H1 (cell line): Measurements from ENCODE around the gene KCNIP2. TPM values are rescaled to one million over a fixed set of nuclear protein-coding genes. Genes with fewer than 3 reads are reported as not detected.

Experiments
- CTCF ChIA-PET: fragments of 300-600 bp; sonication (Branson Sonifier 250); formaldehyde crosslinking; loops from one replicate; lab custom pipeline; 2021; ENCODE audit not compliant: partially characterized antibody; lab: Charles Lee
- POLR2A ChIA-PET: fragments of 300-600 bp; sonication (Branson Sonifier 250); formaldehyde crosslinking; loops from one replicate; lab custom pipeline; 2021; ENCODE audit warnings: inconsistent platforms; ENCODE audit not compliant: partially characterized antibody; lab: Charles Lee
- DNase-seq, 2 experiments: peaks; one replicate each; pipeline versions ENCODE4 v3.0.0 to v3.0.0-alpha.2; 2010 to 2022; ENCODE audit warnings: low spot score in 2 of 2, low read depth in 1 of 2, mixed read lengths in 1 of 2
- FAIRE-seq: peaks from 2 replicates; lab custom pipeline; 2011; peaks lifted over from hg19 to GRCh38; lab: Jason Lieb, UNC
- H2AFZ ChIP-seq: 2 replicates; pipeline ENCODE4 v1.8.1; 2012; ENCODE audit warnings: low read length, inconsistent platforms
- H2AK5ac ChIP-seq: 2 replicates; pipeline ENCODE4 v1.6.1; 2013; ENCODE audit warnings: low read depth, low read length
- H2BK120ac ChIP-seq: replicated peaks from 2 replicates; pipeline ENCODE3; 2013; ENCODE audit warnings: low read depth, low read length, inconsistent platforms
- H2BK12ac ChIP-seq: 2 replicates; pipeline ENCODE4 v1.6.1; 2013; ENCODE audit warnings: low read depth, low read length
- H2BK15ac ChIP-seq: 2 replicates; pipeline ENCODE4 v1.6.1; 2013; ENCODE audit warnings: low read length
- H2BK20ac ChIP-seq: 2 replicates; pipeline ENCODE4 v1.6.1; 2013; ENCODE audit warnings: low read length
- H2BK5ac ChIP-seq: 2 replicates; pipeline ENCODE4 v1.6.1; 2013; ENCODE audit warnings: low read depth, low read length
- H3K14ac ChIP-seq: 2 replicates; pipeline ENCODE4 v1.6.1; 2013; ENCODE audit warnings: inconsistent platforms; ENCODE audit not compliant: insufficient read length
- H3K18ac ChIP-seq: 2 replicates; pipeline ENCODE4 v1.6.1; 2013; ENCODE audit warnings: low read length; ENCODE audit errors: extremely low read depth
- H3K23ac ChIP-seq: 2 replicates; pipeline ENCODE4 v1.6.1; 2013; ENCODE audit warnings: inconsistent platforms; ENCODE audit not compliant: insufficient read length
- H3K23me2 ChIP-seq: 2 replicates; pipeline ENCODE4 v1.6.1; 2013; ENCODE audit warnings: low read depth, low read length
- H3K27ac ChIP-seq: 2 replicates; pipeline ENCODE4 v1.6.1; 2011; ENCODE audit warnings: low read depth, low read length, inconsistent platforms
- H3K27me3 ChIP-seq, 4 experiments: replicated peaks in 1 of 4; 1 replicate in 1 of 4; 2 replicates in 3 of 4; pipeline versions ENCODE4 v1.6.1 to v1.8.1; 2011 to 2013; ENCODE audit warnings: low read length in 3 of 4, mild to moderate bottlenecking in 3 of 4, inconsistent platforms in 2 of 4, mixed read lengths in 2 of 4, moderate library complexity in 1 of 4; ENCODE audit not compliant: control insufficient read depth in 3 of 4, insufficient read depth in 3 of 4; ENCODE audit errors: extremely low read depth in 1 of 4
- H3K36me3 ChIP-seq, 4 experiments: 2 replicates each; pipeline versions ENCODE4 v1.6.1 to v1.8.1; 2011 to 2013; ENCODE audit warnings: mild to moderate bottlenecking in 4 of 4, low read length in 3 of 4, moderate library complexity in 2 of 4, control low read depth in 1 of 4, inconsistent platforms in 1 of 4; ENCODE audit not compliant: insufficient read depth in 4 of 4, control insufficient read depth in 2 of 4
- H3K4ac ChIP-seq: replicated peaks from 2 replicates; pipeline ENCODE3; 2013; ENCODE audit warnings: low read length, low read depth, mixed read lengths, inconsistent platforms; ENCODE audit not compliant: insufficient read length
- H3K4me1 ChIP-seq, 4 experiments: replicated peaks in 1 of 4; 1 replicate in 1 of 4; 2 replicates in 3 of 4; pipeline versions ENCODE4 v1.6.1 to v1.8.1; 2011 to 2013; ENCODE audit warnings: low read length in 3 of 4, inconsistent platforms in 2 of 4, mixed read lengths in 1 of 4; ENCODE audit not compliant: insufficient read depth in 4 of 4, control insufficient read depth in 3 of 4
- H3K4me2 ChIP-seq, 2 experiments: 2 replicates each; pipeline versions ENCODE4 v1.6.1 to v1.8.1; 2011 to 2013; ENCODE audit warnings: low read depth in 2 of 2, low read length in 2 of 2, control low read depth in 1 of 2, inconsistent platforms in 1 of 2, mild to moderate bottlenecking in 1 of 2; ENCODE audit not compliant: insufficient read depth in 1 of 2
- H3K4me3 ChIP-seq, 4 experiments: fragments of 200-600, 300-600 bp in 1 of 4; sonication (generic), shearing (Covaris generic), sonication (Bioruptor Twin) in 1 of 4; 2 replicates each; pipeline versions ENCODE4 v1.5.1 to v1.8.1; 2011 to 2016; ENCODE audit warnings: low read length in 4 of 4, low read depth in 3 of 4, control low read depth in 2 of 4, inconsistent platforms in 2 of 4, mild to moderate bottlenecking in 2 of 4, mixed read lengths in 1 of 4, moderate library complexity in 1 of 4; ENCODE audit not compliant: insufficient read depth in 2 of 4; ENCODE audit errors: extremely low read depth in 1 of 4
- H3K56ac ChIP-seq: replicated peaks from 2 replicates; pipeline ENCODE3; 2013; ENCODE audit warnings: low read depth, mild to moderate bottlenecking, mixed read lengths, low read length, inconsistent platforms; ENCODE audit not compliant: insufficient read length
- H3K79me1 ChIP-seq: 2 replicates; pipeline ENCODE4 v1.6.1; 2013; ENCODE audit warnings: low read depth, low read length, control low read depth
- H3K79me2 ChIP-seq, 2 experiments: 2 replicates each; pipeline versions ENCODE4 v1.6.1 to v1.8.1; 2012 to 2013; ENCODE audit warnings: low read length in 2 of 2, mild to moderate bottlenecking in 2 of 2, inconsistent platforms in 1 of 2; ENCODE audit not compliant: insufficient read depth in 2 of 2, control insufficient read depth in 1 of 2
- H3K9ac ChIP-seq, 4 experiments: replicated peaks in 1 of 4; 1 replicate in 1 of 4; 2 replicates in 3 of 4; pipeline versions ENCODE4 v1.6.1 to v1.8.1; 2011 to 2013; ENCODE audit warnings: low read depth in 3 of 4, low read length in 3 of 4, control low read depth in 2 of 4, mild to moderate bottlenecking in 2 of 4, moderate library complexity in 2 of 4, inconsistent platforms in 1 of 4; ENCODE audit errors: extremely low read depth in 1 of 4
- H3K9me3 ChIP-seq, 2 experiments: 2 replicates each; pipeline versions ENCODE4 v1.6.1 to v1.8.1; 2012 to 2013; ENCODE audit warnings: mild to moderate bottlenecking in 2 of 2, moderate library complexity in 2 of 2, control low read depth in 1 of 2, inconsistent platforms in 1 of 2, low read depth in 1 of 2, low read length in 1 of 2, mixed read lengths in 1 of 2; ENCODE audit not compliant: insufficient read depth in 2 of 2
- H4K20me1 ChIP-seq, 2 experiments: replicated peaks in 1 of 2; 2 replicates each; pipeline versions ENCODE3 to v1.8.1; 2011 to 2013; ENCODE audit warnings: inconsistent platforms in 2 of 2, low read length in 2 of 2, mild to moderate bottlenecking in 1 of 2; ENCODE audit not compliant: insufficient read depth in 2 of 2, control insufficient read depth in 1 of 2
- H4K5ac ChIP-seq: 2 replicates; pipeline ENCODE4 v1.6.1; 2013; ENCODE audit warnings: low read length, low read depth, mixed read lengths, inconsistent platforms; ENCODE audit not compliant: insufficient read length
- H4K8ac ChIP-seq: 2 replicates; pipeline ENCODE4 v1.8.0; 2013; ENCODE audit warnings: mild to moderate bottlenecking, moderate library complexity, low read length, inconsistent platforms; ENCODE audit not compliant: insufficient read depth; ENCODE audit errors: extremely low read depth
- H4K91ac ChIP-seq: replicated peaks from 2 replicates; pipeline ENCODE3; 2013; ENCODE audit warnings: low read length, mixed read lengths, inconsistent platforms; ENCODE audit not compliant: insufficient read length
- HDAC2 ChIP-seq, 2 experiments: fragments of 300-600 bp in 1 of 2; sonication (generic) in 1 of 2; IDR thresholded peaks; 2 replicates each; pipeline ENCODE4 v1.6.1; 2011 to 2012; ENCODE audit warnings: low read depth in 2 of 2, low read length in 2 of 2, mild to moderate bottlenecking in 2 of 2, moderate library complexity in 2 of 2, borderline replicate concordance in 1 of 2, inconsistent platforms in 1 of 2
- POLR2AphosphoS5 ChIP-seq: IDR thresholded peaks from 2 replicates; pipeline ENCODE4 v1.6.1; 2011; ENCODE audit warnings: low read depth, low read length
- RAD21 ChIP-seq, 2 experiments: IDR thresholded peaks in 1 of 2; conservative IDR thresholded peaks in 1 of 2; 2 replicates each; pipeline ENCODE4 v1.6.1; 2011; ENCODE audit warnings: low read depth in 2 of 2, low read length in 2 of 2, improper control_type of control experiment in 1 of 2, inconsistent platforms in 1 of 2, mild to moderate bottlenecking in 1 of 2, moderate library complexity in 1 of 2
- RXRA ChIP-seq: IDR thresholded peaks from 2 replicates; pipeline ENCODE4 v1.6.1; 2011; ENCODE audit warnings: low read depth, mild to moderate bottlenecking, low read length, moderate library complexity; ENCODE audit not compliant: insufficient read depth
- TCF12 ChIP-seq: IDR thresholded peaks from 2 replicates; pipeline ENCODE4 v1.6.1; 2011; ENCODE audit warnings: low read depth, mild to moderate bottlenecking, low read length
- YY1 ChIP-seq: IDR thresholded peaks from 2 replicates; pipeline ENCODE4 v1.6.1; 2011; ENCODE audit warnings: low read depth, mild to moderate bottlenecking, low read length
- WGBS, 2 experiments: shearing (Covaris generic) in 1 of 2; methylation state at CpG; one replicate each; pipeline versions ENCODE4 v1.1.6 to v1.1.7; 2013 to 2015; ENCODE audit warnings: low lambda C conversion rate in 2 of 2, mixed read lengths in 2 of 2, inconsistent platforms in 1 of 2, low coverage in 1 of 2, missing lambda C conversion rate in 1 of 2; ENCODE audit not compliant: insufficient replicate concordance in 2 of 2, insufficient coverage in 1 of 2, insufficient read length in 1 of 2; ENCODE audit errors: extremely low coverage in 1 of 2, missing lambda C conversion rate in 1 of 2; 5-methylcytosine and 5-hydroxymethylcytosine counted together
- polyA plus RNA-seq, 7 experiments: library from polyadenylated mRNA; depleted of rRNA in 3 of 7; stranded (reverse) in 5 of 7; unstranded in 2 of 7; fragments of >200 nt in 5 of 7; fragments of 200-250 nt in 2 of 7; gene quantifications; 1 replicate in 5 of 7; 2 replicates in 1 of 7; 4 replicates in 1 of 7; pipeline versions ENCODE4 v1.2.1 to v1.2.3, GENCODE V29; 2011 to 2013; ENCODE audit warnings: missing spikeins in 2 of 7, mixed read lengths in 2 of 7
- total RNA-seq: library from RNA; stranded (reverse); fragmentation: NEBNext Ultra II Directional; extraction: Animal tissue kit (Norgen Biotek cat#: 25700); gene quantifications from 2 replicates; pipeline ENCODE4 v1.2.1, GENCODE V29; 2021
- TF ChIP-seq, protein P1 (sequence below): IDR thresholded peaks from 2 replicates; pipeline ENCODE4 v1.6.1; 2011; ENCODE audit warnings: low read depth, mild to moderate bottlenecking, low read length; ENCODE audit not compliant: insufficient read depth

KCNIP2 gene
- total and polyA plus RNA-seq, 2 of the 8 experiments (the other 6 are each of a cell fraction or from before 2014, with no cell fraction given) = 2.7 to 6.0 TPM

DNA sequence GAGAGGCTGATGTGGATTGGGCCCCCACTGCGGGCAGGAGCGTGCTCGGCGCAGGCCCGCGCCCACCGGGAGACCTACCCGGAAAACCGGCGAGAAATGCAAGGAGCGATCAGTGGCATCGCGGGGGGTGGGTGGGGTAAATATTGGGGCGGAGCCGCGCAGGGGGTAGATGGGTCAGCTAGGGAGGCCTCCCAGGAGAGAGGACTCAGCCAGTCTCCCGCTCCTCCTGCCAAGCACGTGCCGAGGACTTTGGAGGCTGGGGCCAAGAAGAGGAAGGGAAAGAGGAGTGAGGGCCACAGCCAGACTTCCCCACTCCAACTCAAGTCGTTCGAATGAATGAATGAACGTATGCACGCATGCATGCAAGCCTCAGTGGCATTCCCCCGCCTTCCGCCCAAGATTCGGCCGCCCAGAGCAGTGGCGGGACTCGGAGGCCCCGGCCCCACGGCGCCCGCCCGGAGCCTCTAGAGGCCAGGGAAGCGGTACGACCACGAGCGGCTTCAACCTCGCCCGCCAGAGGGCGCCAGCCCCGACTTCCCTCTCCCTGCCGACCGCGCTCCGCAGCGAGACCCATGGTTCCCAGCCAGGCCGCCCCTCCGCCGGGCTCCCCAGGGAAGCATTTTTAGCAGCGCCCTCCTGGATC, 63.9 kb downstream of the KCNIP2 start:
- Histone ChIP-seq H2BK5ac (peak overlapping the region; percentile 75; the same call in 1 of the 2 replicates), H3K18ac (peak overlapping the region; percentile 95), H3K4me3 (peak overlapping the region; percentile 28 to 60 (median 46); a peak in 6 of 8 replicates), H2AFZ (no peak overlapping the region), H2AK5ac (no peak overlapping the region), H3K79me2 (peaks cover 0 to 8% of the 10 kb centered on the region in 2 experiments; a peak in 1 of 4 replicates), H4K20me1 (peaks cover 15 to 29% of the 10 kb centered on the region in 2 experiments), H2BK12ac (peak overlapping the region; percentile 97), H3K4me1 (peaks cover 6 to 43% (median 24%) of the 10 kb centered on the region in 4 experiments), H3K9me3 (no peaks in the 10 kb centered on the region), H2BK120ac (no peak overlapping the region), H4K5ac (no peak overlapping the region), H4K8ac (peak overlapping the region; percentile 93), H3K4ac (no peak overlapping the region), H3K56ac (peak overlapping the region; percentile 32), H3K27ac (no peak overlapping the region), H3K23me2 (peaks cover 34% of the 10 kb centered on the region), H3K4me2 (peak overlapping the region; percentile 91 to 95), H3K79me1 (peaks cover 7% of the 10 kb centered on the region), H4K91ac (no peak overlapping the region), H2BK15ac (peak overlapping the region; percentile 92; the same call in 1 of the 2 replicates), H3K36me3 (no peaks in the 10 kb centered on the region; a peak in 1 of 8 replicates), H3K14ac (no peak overlapping the region), H3K23ac (no peak overlapping the region), H2BK20ac (no peak overlapping the region), H3K9ac (no peak overlapping the region), H3K27me3 (peaks cover 34 to 49% (median 42%) of the 10 kb centered on the region in 4 experiments)
- ChIA-PET POLR2A (interaction anchor here (0.9 to 9.1 kb wide), 4 partner anchors 38 to 341 kb away, joined by 3 to 66 read pairs (median 3); partner anchors contain the start of genes DPCD, LDB1, OGA and POLL), CTCF (interaction anchor here (0.8 to 9.8 kb wide), 17 partner anchors 9 to 261 kb away, joined by 3 to 246 read pairs (median 6); partner anchors contain the start of gene OGA)
- whole genome bisulfite sequencing, 2 experiments = 9% methylated on average over 8 of the region's 51 CpGs; no CpG with 5 or more reads in 1 of the 2 experiments
- DNase-seq = peak in 1 of 2 experiments; percentile 98
- no peak for FAIRE-seq
- TF ChIP-seq RXRA (no peak), TCF12 (peak; percentile 38; the same call in 1 of the 2 replicates), RAD21 (IDR thresholded peaks at IDR 0.05 in 1 of 2, conservative IDR thresholded peaks at IDR 0.05 in 1 of 2; ENCODE audit: low read depth in 2 of 2, low read length in 2 of 2) (peak; percentile 46 to 65), YY1 (no peak), POLR2AphosphoS5 (no peak), HDAC2 (IDR thresholded peaks at IDR 0.05; ENCODE audit: borderline replicate concordance in 1 of 2, low read depth in 2 of 2, low read length in 2 of 2) (peak; percentile 30 to 71; a peak in 1 of 4 replicates)
- TF ChIP-seq, protein P1, sequence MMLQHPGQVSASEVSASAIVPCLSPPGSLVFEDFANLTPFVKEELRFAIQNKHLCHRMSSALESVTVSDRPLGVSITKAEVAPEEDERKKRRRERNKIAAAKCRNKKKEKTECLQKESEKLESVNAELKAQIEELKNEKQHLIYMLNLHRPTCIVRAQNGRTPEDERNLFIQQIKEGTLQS = no peak
